SW 1271 (cell line): ENCODE measurements around the gene TEX22.

Source experiments
- DNase-seq, 2 experiments: peaks; one replicate each; lab custom pipeline; 2025; lab: John Stamatoyannopoulos, UW

The TEX22 gene

GRCh38 chr14:105366386-105367074 lies 31.8 kb upstream of the TEX22 start:
- no peak for DNase-seq

- no peak for DNase-seq
Observed at GRCh38 chr14:105367116-105368031, 31.0 kb upstream of the TEX22 start.

DNA sequence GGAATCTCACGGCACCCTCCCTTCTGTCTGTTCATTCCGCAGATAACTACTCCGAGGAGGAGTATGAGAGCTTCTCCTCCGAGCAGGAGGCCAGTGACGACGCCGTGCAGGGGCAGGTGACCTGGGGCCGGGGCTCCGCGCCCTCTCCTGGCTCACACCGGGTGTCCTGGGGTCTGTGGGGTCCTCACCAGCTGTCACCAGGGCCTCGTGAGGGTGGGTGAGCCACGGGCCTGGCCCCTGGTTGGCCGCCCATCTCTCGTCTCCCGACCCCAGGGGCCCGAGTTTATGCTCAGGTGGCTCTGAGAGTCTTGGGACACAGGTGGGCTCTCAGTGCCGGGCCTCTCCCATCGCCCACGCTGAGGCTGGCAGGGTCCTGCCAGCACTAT lies 30.3 kb upstream of the TEX22 start:
- DNase-seq, result no peak

GRCh38 chr14:105368426-105368825 lies 29.9 kb upstream of the TEX22 start:
- no peak for DNase-seq

GRCh38 chr14:105368910-105369652 lies 29.3 kb upstream of the TEX22 start:
- DNase-seq, result no peak

DNA sequence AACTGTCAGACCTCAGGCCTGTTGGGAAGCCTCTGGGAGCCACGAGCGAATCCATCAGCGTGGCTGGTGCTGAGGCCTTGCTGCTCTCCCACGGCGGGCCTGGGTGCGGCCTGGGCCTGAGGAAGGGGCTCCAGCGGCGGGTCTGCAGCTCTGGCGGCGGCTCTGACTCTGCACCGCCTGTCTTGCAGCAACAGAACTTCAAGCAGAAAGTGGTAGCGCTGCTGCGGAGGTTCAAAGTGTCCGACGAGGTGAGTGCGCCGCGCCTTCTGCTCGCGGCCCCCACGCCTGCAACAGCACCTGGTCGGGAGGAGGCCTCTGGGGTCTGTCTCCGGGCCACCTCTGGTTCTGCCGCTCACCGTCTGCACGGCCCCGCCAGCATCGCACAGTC lies 28.7 kb upstream of the TEX22 start:
- DNase-seq, result no peak

DNA sequence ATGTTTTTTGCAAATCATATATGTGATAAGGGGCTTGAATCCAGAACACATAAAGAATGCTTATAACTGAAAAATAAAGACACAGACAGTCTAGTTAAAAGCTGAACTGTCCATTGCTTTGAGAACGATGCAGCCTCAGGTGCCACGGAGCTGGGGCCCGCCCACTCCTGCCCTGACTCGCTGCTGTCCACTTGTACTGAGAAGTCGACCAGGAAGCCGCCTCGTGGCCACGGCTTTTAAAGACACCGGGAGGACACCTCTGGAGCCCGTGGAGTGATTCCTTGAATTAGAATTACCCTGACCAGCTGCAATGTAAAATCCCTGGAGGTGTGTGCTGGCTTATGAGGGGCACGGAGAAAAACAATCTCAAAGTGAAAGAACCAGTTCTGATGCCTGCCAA lies 23.9 kb upstream of the TEX22 start:
- no peak for DNase-seq

GRCh38 chr14:105375635-105376057 lies 22.7 kb upstream of the TEX22 start:
- no peak for DNase-seq

- no peak for DNase-seq
Observed at GRCh38 chr14:105376521-105377440, 21.6 kb upstream of the TEX22 start.

GRCh38 chr14:105377555-105378182 lies 20.7 kb upstream of the TEX22 start:
- no peak for DNase-seq

DNA sequence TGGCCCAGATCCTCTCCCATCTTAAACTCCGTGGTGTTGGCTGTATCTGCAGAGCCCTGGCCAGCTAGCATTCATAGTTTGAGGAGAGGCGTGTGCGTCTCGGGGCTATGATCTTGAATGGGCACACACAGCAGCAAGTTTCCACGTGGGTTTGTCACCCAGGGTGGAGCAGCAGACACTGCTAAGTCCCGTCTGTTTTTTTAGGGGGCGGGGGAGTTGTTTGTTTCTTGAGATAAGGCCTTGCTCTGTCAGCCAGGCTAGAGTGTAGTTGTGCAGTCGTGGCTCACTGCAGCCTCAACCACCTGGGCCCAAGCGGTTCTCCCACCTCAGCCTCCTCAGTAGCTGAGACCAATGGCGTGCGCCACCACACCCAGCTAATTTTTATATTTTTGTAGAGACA lies 20.1 kb upstream of the TEX22 start:
- no peak for DNase-seq

DNA sequence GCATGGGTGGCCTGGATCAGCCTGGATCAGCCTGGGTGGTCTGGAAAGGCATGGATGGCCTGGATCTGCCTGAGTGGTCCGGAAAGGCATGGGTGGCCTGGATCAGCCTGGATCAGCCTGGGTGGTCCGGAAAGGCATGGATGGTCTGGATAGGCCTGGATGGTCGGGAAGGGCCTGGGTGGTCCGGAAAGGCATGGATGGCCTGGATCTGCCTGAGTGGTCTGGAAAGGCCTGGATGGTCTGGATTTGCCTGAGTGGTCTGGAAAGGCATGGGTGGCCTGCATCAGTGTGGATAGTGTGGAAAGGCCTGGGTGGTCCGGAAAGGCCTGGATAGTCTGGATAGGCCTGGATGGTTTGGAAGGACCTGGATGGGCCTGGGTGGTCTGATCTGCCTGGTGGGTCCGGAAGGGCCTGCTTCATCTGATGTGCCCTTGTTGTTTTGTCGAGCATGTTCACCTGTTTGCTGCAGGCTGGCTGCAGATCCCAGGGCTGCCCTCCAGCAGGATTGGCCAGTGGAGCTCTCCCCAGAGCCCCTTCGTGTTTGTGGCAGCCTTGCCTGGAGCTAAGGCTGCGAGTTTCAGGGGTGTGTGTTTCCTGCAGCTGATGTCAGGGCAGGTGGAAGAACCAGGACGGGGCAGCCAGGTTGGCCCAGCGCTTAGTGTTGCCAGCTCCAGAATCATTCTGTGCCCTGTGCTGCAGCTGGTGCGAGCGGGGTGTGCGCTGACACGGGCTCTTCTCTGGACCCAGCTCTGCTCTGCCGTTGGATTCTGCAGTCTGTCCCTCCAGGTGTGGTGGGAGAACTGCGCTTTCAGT lies 19.3 kb upstream of the TEX22 start:
- no peak for DNase-seq

GRCh38 chr14:105379946-105380345 lies 18.4 kb upstream of the TEX22 start:
- DNase-seq, result no peak

GRCh38 chr14:105380756-105381155 lies 17.6 kb upstream of the TEX22 start:
- no peak for DNase-seq

DNA sequence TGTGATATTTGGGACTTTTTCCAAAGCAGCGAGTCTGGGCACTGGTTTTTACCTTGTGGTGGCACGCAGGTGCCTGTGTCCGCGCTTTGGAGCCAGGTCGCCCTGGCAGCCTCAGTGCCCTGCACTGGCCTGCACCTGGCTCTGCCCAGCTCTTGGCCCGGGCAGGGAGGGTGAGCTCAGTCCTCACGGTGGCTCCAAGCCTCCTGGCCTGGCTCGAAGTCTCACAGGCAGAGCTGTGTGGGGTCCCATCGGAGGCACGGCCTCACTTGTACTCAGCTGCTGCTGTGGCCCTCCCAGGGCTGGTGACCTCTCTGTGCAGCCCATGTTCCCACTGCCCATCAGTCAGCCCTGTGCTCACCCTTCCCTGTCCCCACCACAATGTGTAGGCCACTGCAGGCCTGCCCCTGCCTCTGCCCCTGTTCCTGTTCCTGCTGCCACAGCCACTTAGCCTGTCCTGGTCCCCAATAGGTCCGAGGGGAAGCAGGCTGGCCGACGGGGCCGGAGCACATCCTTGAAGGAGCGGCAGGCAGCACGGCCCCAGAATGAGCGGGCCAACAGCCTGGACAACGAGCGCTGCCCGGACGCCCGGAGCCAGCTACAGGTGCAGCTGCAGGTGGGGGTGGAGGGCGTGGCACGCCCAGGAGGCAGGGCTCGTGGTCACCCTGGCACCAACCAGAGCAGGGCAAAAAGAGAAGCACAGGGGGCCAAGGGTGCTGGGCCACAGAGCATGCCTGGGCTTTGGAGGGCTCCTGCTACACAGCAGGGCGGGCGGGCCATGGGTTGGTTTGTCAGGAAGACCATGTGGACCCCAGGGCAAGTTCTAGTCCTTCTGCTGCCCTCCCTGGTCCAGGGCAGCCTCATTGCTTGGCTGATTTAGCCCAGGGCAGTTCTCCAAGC lies 16.6 kb upstream of the TEX22 start:
- DNase-seq, result no peak

- DNase-seq, result no peak
Observed at GRCh38 chr14:105382343-105383082, 15.8 kb upstream of the TEX22 start.

- DNase-seq, result no peak
Observed at GRCh38 chr14:105383083-105383730, 15.1 kb upstream of the TEX22 start.

DNA sequence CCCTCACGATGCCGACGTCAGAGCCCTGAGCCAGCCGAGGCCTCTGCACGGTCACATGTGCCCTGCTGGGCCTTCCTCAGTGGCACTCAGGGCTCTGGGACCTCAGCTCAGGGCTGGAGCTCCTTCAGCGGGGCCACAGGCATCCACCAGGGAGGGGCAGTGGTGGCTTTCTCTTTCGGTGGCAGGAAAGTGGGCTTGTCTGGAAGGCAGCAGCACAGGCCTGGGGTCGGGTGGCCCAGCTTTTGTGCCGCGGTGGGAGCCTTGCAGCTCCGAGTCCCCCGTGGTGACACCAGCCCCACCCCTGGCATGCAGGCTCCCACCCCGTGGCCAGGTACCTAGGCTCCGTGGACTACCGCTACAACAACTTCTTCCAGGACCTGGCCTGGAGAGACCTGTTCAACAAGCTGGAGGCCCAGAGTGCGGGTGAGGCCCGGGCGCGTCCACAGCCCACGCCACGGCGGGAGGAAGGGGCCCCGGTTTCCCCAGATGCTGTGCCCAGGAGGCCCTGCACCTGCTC lies 14.2 kb upstream of the TEX22 start:
- no peak for DNase-seq
